Heart left ventricle (tissue), 16 donors: ENCODE measurements around the gene ADI1. TPM values are rescaled to one million over a fixed set of nuclear protein-coding genes. Genes with fewer than 3 reads are reported as not detected.
"Not testable (repeated sequence)": the region's sequence is repeated elsewhere in the genome, so short reads cannot be mapped to it uniquely, and the experiment has no call there.

ENCODE experiments used
- ATAC-seq, 4 donors: fragments of 200-7000 bp; cut with Tn5 transposase; one replicate each; pipeline ENCODE4 v1.9.1; 2020 to 2022; ENCODE audit warnings: moderate library complexity in 4 of 4, mild to moderate bottlenecking in 3 of 4, moderate number of reproducible peaks in 1 of 4
- DNase-seq, 5 donors: peaks; one replicate each; pipeline ENCODE4 v3.0.0-alpha.2; 2020
- H3K27ac ChIP-seq, 12 donors: fragments of 200-600 bp; sonication (generic) in 4 of 12; one replicate each; pipeline versions ENCODE4 v1.5.0 to v1.8.0; 2016 to 2022; ENCODE audit warnings: mild to moderate bottlenecking in 2 of 12
- H3K27me3 ChIP-seq, 9 donors: fragments of 200-600 bp; sonication (generic) in 2 of 9; one replicate each; pipeline versions ENCODE4 v1.5.1 to v1.8.0; 2016 to 2022; ENCODE audit warnings: mild to moderate bottlenecking in 3 of 9
- H3K36me3 ChIP-seq, 9 donors: fragments of 200-600 bp; sonication (generic) in 2 of 9; one replicate each; pipeline versions ENCODE4 v1.5.0 to v1.8.0; 2018 to 2022; ENCODE audit warnings: mild to moderate bottlenecking in 2 of 9
- H3K4me1 ChIP-seq, 12 donors: fragments of 200-600 bp; sonication (generic) in 4 of 12; one replicate each; pipeline versions ENCODE4 v1.5.0 to v1.8.0; 2016 to 2022; ENCODE audit warnings: mild to moderate bottlenecking in 3 of 12
- H3K4me3 ChIP-seq, 12 donors: fragments of 200-600 bp; sonication (generic) in 4 of 12; one replicate each; pipeline versions ENCODE4 v1.5.0 to v1.8.0; 2017 to 2022; ENCODE audit warnings: mild to moderate bottlenecking in 9 of 12, moderate library complexity in 4 of 12
- H3K9me3 ChIP-seq, 12 donors: fragments of 200-600 bp; sonication (generic) in 4 of 12; one replicate each; pipeline versions ENCODE4 v1.5.0 to v1.8.0; 2016 to 2022; ENCODE audit warnings: mild to moderate bottlenecking in 1 of 12
- POLR2A ChIP-seq, 2 donors: fragments of 450-650 bp; IDR thresholded peaks; one replicate each; pipeline ENCODE4 v1.6.1; 2017; ENCODE audit warnings: antibody characterized with exemption in 2 of 2, mild to moderate bottlenecking in 2 of 2, moderate library complexity in 2 of 2
- WGBS, 4 donors: extraction: QIAGEN DNeasy Blood & Tissue Kit in 2 of 4; methylation state at CpG; one replicate each; pipeline versions ENCODE4 v1.1.5 to v1.1.7; 2013 to 2018; 5-methylcytosine and 5-hydroxymethylcytosine counted together
- intact Hi-C, 10 donors: fragments of 100-400 bp; cut with DNase I; formaldehyde crosslinking; loops; one replicate each; pipeline versions ENCODE4 v1.11.1 to v1.14.2; 2022
- polyA plus RNA-seq, 2 donors: library from polyadenylated mRNA; stranded (reverse); fragments of 200-250 nt; gene quantifications; one replicate each; pipeline ENCODE4 v1.2.3, GENCODE V29; 2013
- total RNA-seq, 9 donors: library from RNA; depleted of rRNA in 2 of 9; stranded (reverse); fragments of >200 nt in 2 of 9; fragmentation: NEBNext Ultra II Directional in 3 of 9; extraction: Animal tissue kit (Norgen Biotek cat#: 25700) in 3 of 9; gene quantifications; one replicate each; pipeline versions ENCODE4 v1.1.0 to v1.2.4, GENCODE V29; 2016 to 2023
- TF ChIP-seq, protein P1 (sequence below), 12 donors: fragments of 200-600 bp; sonication (generic) in 4 of 12; IDR thresholded peaks; one replicate each; pipeline versions ENCODE4 v1.5.0 to v1.8.0; 2018 to 2022; ENCODE audit warnings: antibody characterized with exemption in 12 of 12, mild to moderate bottlenecking in 5 of 12
- donor health status: ischemic (EF 13 %, LVEDD 7.1; RV severe dilation, severe dysfunction).
- donor health status: healthy with polysubstance abuse.
- donor health status: DM: no; HTN: yes; CAD: no.
- donor health status: DM: no; HTN: no; CAD: no.
- donor health status: ischemic (EF 25% LVEDD 6.9; RV normal size, moderate dysfunction).
- donor health status: ischemic (EF 25% LVEDD 5.7; RV mildly dilated, moderate dysfunction).
- donor health status: healthy.
- donor health status: DM: yes; HTN: yes; CAD: no.
- donor health status: ischemic (EF 35%, LVEDD 5.7; RV mildly dilated, moderate dysfunction).
- donor health status: nonischemic (EF 11% LVEDD 7.7; RV severe dilation, severe dysfunction).
- donor health status: DM: yes; HTN: yes; CAD: no.
- donor health status: PGD.
- donor health status: ischemic (EF 29% LVEDD 5.4; RV normal size, mild dysfunction).
- donor health status: nonischemic (EF 23%, LVEDD 6.1; RV moderate dilation, normal function).

The ADI1 gene
- total and polyA plus RNA-seq, 11 donors = 69.2 to 200 (median 166) TPM

DNA sequence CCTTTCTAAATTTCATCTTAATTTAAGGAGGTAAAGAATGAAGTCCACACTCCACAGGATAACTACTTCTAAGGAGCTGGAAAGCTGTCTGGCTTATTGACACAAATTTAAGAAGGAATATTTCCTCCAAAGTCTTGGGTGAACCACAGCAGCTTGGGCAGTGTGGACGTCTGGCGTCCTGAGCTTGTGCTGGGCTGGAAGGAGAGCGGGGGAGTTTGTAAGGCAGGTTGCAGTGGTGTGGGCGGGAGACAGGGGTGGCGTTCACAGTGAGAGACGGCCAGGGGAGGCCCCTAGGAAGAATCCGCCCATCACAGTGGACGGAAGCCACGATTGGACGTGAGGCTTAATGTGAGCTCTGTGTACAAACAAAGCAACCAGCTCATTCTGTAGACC lies 25.7 kb downstream of the ADI1 start:
- peak overlapping the region in 6 of 12 donors; percentile 9 to 34 (median 18) for H3K4me3 ChIP-seq
- intact Hi-C loops = no loop called here
- WGBS, 4 donors = 33 to 40% (median 37%) methylated on average over 10 of the region's 10 CpGs
- H3K9me3 ChIP-seq = no peaks in the 10 kb centered on the region
- ATAC-seq (peak; percentile 53 to 78 (median 66)), DNase-seq (peak in 1 of 5 donors; percentile 56)
- no peaks in the 10 kb centered on the region for H3K27me3 ChIP-seq
- TF ChIP-seq, protein P1, sequence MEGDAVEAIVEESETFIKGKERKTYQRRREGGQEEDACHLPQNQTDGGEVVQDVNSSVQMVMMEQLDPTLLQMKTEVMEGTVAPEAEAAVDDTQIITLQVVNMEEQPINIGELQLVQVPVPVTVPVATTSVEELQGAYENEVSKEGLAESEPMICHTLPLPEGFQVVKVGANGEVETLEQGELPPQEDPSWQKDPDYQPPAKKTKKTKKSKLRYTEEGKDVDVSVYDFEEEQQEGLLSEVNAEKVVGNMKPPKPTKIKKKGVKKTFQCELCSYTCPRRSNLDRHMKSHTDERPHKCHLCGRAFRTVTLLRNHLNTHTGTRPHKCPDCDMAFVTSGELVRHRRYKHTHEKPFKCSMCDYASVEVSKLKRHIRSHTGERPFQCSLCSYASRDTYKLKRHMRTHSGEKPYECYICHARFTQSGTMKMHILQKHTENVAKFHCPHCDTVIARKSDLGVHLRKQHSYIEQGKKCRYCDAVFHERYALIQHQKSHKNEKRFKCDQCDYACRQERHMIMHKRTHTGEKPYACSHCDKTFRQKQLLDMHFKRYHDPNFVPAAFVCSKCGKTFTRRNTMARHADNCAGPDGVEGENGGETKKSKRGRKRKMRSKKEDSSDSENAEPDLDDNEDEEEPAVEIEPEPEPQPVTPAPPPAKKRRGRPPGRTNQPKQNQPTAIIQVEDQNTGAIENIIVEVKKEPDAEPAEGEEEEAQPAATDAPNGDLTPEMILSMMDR (IDR thresholded peaks at IDR 0.05) = no peak
- no peak for TF ChIP-seq POLR2A (IDR thresholded peaks at IDR 0.05)
- peaks cover 0 to 38% (median 36%) of the 10 kb centered on the region in 9 donors for H3K36me3 ChIP-seq
- H3K4me1 ChIP-seq = peaks cover 0 to 4% (median 0%) of the 10 kb centered on the region in 12 donors
- H3K27ac ChIP-seq = peak overlapping the region in 1 of 12 donors; percentile 0

GRCh38 chr2:3492951-3493614 lies 26.2 kb downstream of the ADI1 start:
- H3K27me3 ChIP-seq = no peaks in the 10 kb centered on the region
- peaks cover 0 to 33% (median 30%) of the 10 kb centered on the region in 9 donors for H3K36me3 ChIP-seq
- H3K27ac ChIP-seq = peak overlapping the region in 1 of 12 donors; percentile 0
- H3K4me1 ChIP-seq = peaks cover 0 to 4% (median 0%) of the 10 kb centered on the region in 12 donors
- DNase-seq (no peak), ATAC-seq (peak in 2 of 4 donors; percentile 21 to 28)
- WGBS, 4 donors = 77 to 81% (median 79%) methylated on average over 29 of the region's 29 CpGs
- intact Hi-C loops = no loop called here
- H3K9me3 ChIP-seq = no peaks in the 10 kb centered on the region
- no peak overlapping the region for H3K4me3 ChIP-seq
- TF ChIP-seq POLR2A (IDR thresholded peaks at IDR 0.05) = no peak
- TF ChIP-seq, protein P1 (IDR thresholded peaks at IDR 0.05) = no peak

- 84 to 95% (median 90%) methylated on average over 12 of the region's 12 CpGs for WGBS, 4 donors
- DNase-seq, H3K4me3 ChIP-seq, H3K27me3 ChIP-seq, ATAC-seq, H3K9me3 ChIP-seq, intact Hi-C loops, H3K27ac ChIP-seq, H3K4me1 ChIP-seq: not testable (repeated sequence)
- peaks cover 0 to 26% (median 24%) of the 10 kb centered on the region in 9 donors for H3K36me3 ChIP-seq
Observed at GRCh38 chr2:3492475-3492787, 26.9 kb downstream of the ADI1 start.

GRCh38 chr2:3491716-3492474 lies 27.4 kb downstream of the ADI1 start:
- H3K27ac ChIP-seq = no peak overlapping the region
- no peak for ATAC-seq
- peaks cover 0 to 4% (median 0%) of the 10 kb centered on the region in 12 donors for H3K9me3 ChIP-seq
- peaks cover 0 to 15% (median 0%) of the 10 kb centered on the region in 12 donors for H3K4me1 ChIP-seq
- intact Hi-C loops = no loop called here
- WGBS, 4 donors = 91 to 96% (median 93%) methylated on average over 7 to 17 of the region's 17 CpGs
- no peak overlapping the region for H3K4me3 ChIP-seq
- H3K27me3 ChIP-seq = no peaks in the 10 kb centered on the region
- peaks cover 0 to 21% (median 19%) of the 10 kb centered on the region in 9 donors for H3K36me3 ChIP-seq
- TF ChIP-seq, protein P1 (IDR thresholded peaks at IDR 0.05) = no peak
- no peak for TF ChIP-seq POLR2A (IDR thresholded peaks at IDR 0.05)
- peak in 1 of 5 donors; percentile 41 for DNase-seq
